SH-SY5Y (cell line): ENCODE results near the gene ZDHHC8.

ENCODE experiments used
- GATA2 ChIP-seq: IDR thresholded peaks from 2 replicates; pipeline ENCODE4 v1.6.1; 2011; ENCODE audit warnings: mild to moderate bottlenecking, low read depth, low read length
- GATA3 ChIP-seq: IDR thresholded peaks from 2 replicates; pipeline ENCODE4 v1.6.1; 2011; ENCODE audit warnings: low read depth, mild to moderate bottlenecking, low read length, moderate library complexity

GRCh38 chr22:20114506-20115475 is 16.8 kb upstream of the ZDHHC8 start:
- TF ChIP-seq GATA2 (no peak), GATA3 (no peak)
